ENCODE measurements around the gene CLSTN2. TPM values are rescaled to one million over a fixed set of nuclear protein-coding genes. Genes with fewer than 3 reads are reported as not detected.

CLSTN2 gene
- total and polyA plus RNA-seq, 2 donors from 2014 or later = 2.0 to 12.0 TPM

- H3K27ac ChIP-seq (ENCODE audit: low read depth in 2 of 2, low read length in 2 of 2) = no peak overlapping the region
- no peaks in the 10 kb centered on the region for H3K4me1 ChIP-seq (ENCODE audit: control insufficient read depth in 2 of 3, insufficient read depth in 2 of 3, low read depth in 1 of 3, low read length in 3 of 3)
- no peak overlapping the region for H3K4me3 ChIP-seq (ENCODE audit: low read length in 3 of 3)
- DNase-seq = no peak
- H3K9me3 ChIP-seq (ENCODE audit: control insufficient read depth in 2 of 3, insufficient read depth in 1 of 3, low read length in 3 of 3) = no peaks in the 10 kb centered on the region
- no peaks in the 10 kb centered on the region for H3K27me3 ChIP-seq (ENCODE audit: control insufficient read depth, insufficient read depth, low read length)
- no peak overlapping the region for H3K9ac ChIP-seq (ENCODE audit: low read length in 3 of 3)
- H3K36me3 ChIP-seq (ENCODE audit: control insufficient read depth in 2 of 3, insufficient read depth in 3 of 3, low read length in 3 of 3) = no peaks in the 10 kb centered on the region
- no peak for TF ChIP-seq CTCF (IDR thresholded peaks at IDR 0.05; ENCODE audit: borderline replicate concordance, extremely low read depth, insufficient read depth)
- FAIRE-seq = no peak
- intact Hi-C loops (cut with DNase I) = no loop called here
Measured at GRCh38 chr3:139897759-139898158, 37.2 kb upstream of the CLSTN2 start.

GRCh38 chr3:139906418-139906817 lies 28.6 kb upstream of the CLSTN2 start:
- TF ChIP-seq CTCF (IDR thresholded peaks at IDR 0.05; ENCODE audit: borderline replicate concordance, extremely low read depth, insufficient read depth) = no peak
- FAIRE-seq = no peak
- intact Hi-C loops (cut with DNase I) = no loop called here
- Histone ChIP-seq H3K27ac (ENCODE audit: low read depth in 2 of 2, low read length in 2 of 2) (no peak overlapping the region), H3K4me3 (ENCODE audit: low read length in 3 of 3) (no peak overlapping the region), H3K36me3 (ENCODE audit: control insufficient read depth in 2 of 3, insufficient read depth in 3 of 3, low read length in 3 of 3) (no peaks in the 10 kb centered on the region), H3K27me3 (ENCODE audit: control insufficient read depth, insufficient read depth, low read length) (no peaks in the 10 kb centered on the region), H3K4me1 (ENCODE audit: control insufficient read depth in 2 of 3, insufficient read depth in 2 of 3, low read depth in 1 of 3, low read length in 3 of 3) (no peaks in the 10 kb centered on the region), H3K9ac (ENCODE audit: low read length in 3 of 3) (no peak overlapping the region), H3K9me3 (ENCODE audit: control insufficient read depth in 2 of 3, insufficient read depth in 1 of 3, low read length in 3 of 3) (no peaks in the 10 kb centered on the region)
- DNase-seq = no peak

- no peaks in the 10 kb centered on the region for H3K27me3 ChIP-seq (ENCODE audit: control insufficient read depth, insufficient read depth, low read length)
- no peak overlapping the region for H3K4me3 ChIP-seq (ENCODE audit: low read length in 3 of 3)
- H3K9me3 ChIP-seq (ENCODE audit: control insufficient read depth in 2 of 3, insufficient read depth in 1 of 3, low read length in 3 of 3) = no peaks in the 10 kb centered on the region
- intact Hi-C loops (cut with DNase I) = no loop called here
- no peaks in the 10 kb centered on the region for H3K36me3 ChIP-seq (ENCODE audit: control insufficient read depth in 2 of 3, insufficient read depth in 3 of 3, low read length in 3 of 3)
- H3K9ac ChIP-seq (ENCODE audit: low read length in 3 of 3) = no peak overlapping the region
- DNase-seq (no peak), FAIRE-seq (no peak)
- TF ChIP-seq CTCF (IDR thresholded peaks at IDR 0.05; ENCODE audit: borderline replicate concordance, extremely low read depth, insufficient read depth) = no peak
- H3K4me1 ChIP-seq (ENCODE audit: control insufficient read depth in 2 of 3, insufficient read depth in 2 of 3, low read depth in 1 of 3, low read length in 3 of 3) = no peaks in the 10 kb centered on the region
- H3K27ac ChIP-seq (ENCODE audit: low read depth in 2 of 2, low read length in 2 of 2) = no peak overlapping the region
Measured at GRCh38 chr3:139909811-139910210, 25.2 kb upstream of the CLSTN2 start.

GRCh38 chr3:139916271-139916670 lies 18.7 kb upstream of the CLSTN2 start:
- Histone ChIP-seq H3K36me3 (ENCODE audit: control insufficient read depth in 2 of 3, insufficient read depth in 3 of 3, low read length in 3 of 3) (no peaks in the 10 kb centered on the region), H3K27me3 (ENCODE audit: control insufficient read depth, insufficient read depth, low read length) (no peaks in the 10 kb centered on the region), H3K4me1 (ENCODE audit: control insufficient read depth in 2 of 3, insufficient read depth in 2 of 3, low read depth in 1 of 3, low read length in 3 of 3) (no peaks in the 10 kb centered on the region), H3K9ac (ENCODE audit: low read length in 3 of 3) (no peak overlapping the region), H3K9me3 (ENCODE audit: control insufficient read depth in 2 of 3, insufficient read depth in 1 of 3, low read length in 3 of 3) (no peaks in the 10 kb centered on the region), H3K4me3 (ENCODE audit: low read length in 3 of 3) (no peak overlapping the region), H3K27ac (ENCODE audit: low read depth in 2 of 2, low read length in 2 of 2) (no peak overlapping the region)
- no peak for TF ChIP-seq CTCF (IDR thresholded peaks at IDR 0.05; ENCODE audit: borderline replicate concordance, extremely low read depth, insufficient read depth)
- peak in 2 of 5 donors; percentile 4 to 8 for DNase-seq
- no peak for FAIRE-seq
- intact Hi-C loops (cut with DNase I) = no loop called here

Data from kidney (tissue), 14 donors.